ENCODE data around the gene SCUBE3. TPM values are rescaled to one million over a fixed set of nuclear protein-coding genes. Genes with fewer than 3 reads are reported as not detected.
A peak's percentile ranks its signal among the peaks of the same experiment; 100 is the strongest.

Gene SCUBE3
- total and polyA plus RNA-seq, 2 of the 4 experiments (the other 2 are of a cell fraction) = 19.9 to 45.5 TPM

- Histone ChIP-seq H3K56ac (ENCODE audit: extremely low read depth, insufficient read depth, low read length) (peak overlapping the region; percentile 11; the same call in 1 of the 2 replicates), H3K9me1 (ENCODE audit: insufficient read depth, low read length) (peaks cover 27% of the 10 kb centered on the region), H3K27ac (ENCODE audit: insufficient read depth, low read length) (peak overlapping the region; percentile 30), H2AFZ (replicated peaks; ENCODE audit: low read length, poor library complexity) (peak overlapping the region; percentile 74), H3K4me2 (ENCODE audit: low read depth, low read length) (peak overlapping the region; percentile 67; the same call in 1 of the 2 replicates), H2BK120ac (ENCODE audit: low read depth, low read length) (peak overlapping the region; percentile 84), H4K20me1 (ENCODE audit: insufficient read depth, low read length) (no peaks in the 10 kb centered on the region), H3K4ac (ENCODE audit: low read depth, low read length) (peak overlapping the region; percentile 88), H2AK9ac (replicated peaks; ENCODE audit: low read depth, low read length, poor library complexity) (peak overlapping the region; percentile 72), H4K91ac (ENCODE audit: insufficient read depth, low read depth, low read length) (peak overlapping the region; percentile 94), H3K23ac (ENCODE audit: low read depth, low read length) (peak overlapping the region; percentile 77), H3K4me3 (ENCODE audit: insufficient read depth, low read depth, low read length) (no peak overlapping the region), H3K9me3 (ENCODE audit: control insufficient read depth, insufficient read depth, low read length) (no peaks in the 10 kb centered on the region), H3K36me3 (ENCODE audit: control insufficient read depth, insufficient read depth, low read length) (no peaks in the 10 kb centered on the region), H2AK5ac (ENCODE audit: low read depth, low read length) (peak overlapping the region; percentile 92), H3K79me1 (ENCODE audit: low read depth in 1 of 2, low read length in 2 of 2) (0 out of 4 replicates have a peak, but pooled peaks cover 0 to 2% of the 10 kb centered on the region in 2 experiments), H2BK20ac (ENCODE audit: low read depth, low read length) (peak overlapping the region; percentile 78), H3K14ac (replicated peaks; ENCODE audit: low read depth, low read length) (peak overlapping the region; percentile 72), H4K8ac (ENCODE audit: low read depth in 2 of 2, low read length in 2 of 2) (peak overlapping the region; percentile 54 to 88; a peak in 3 of 4 replicates), H4K5ac (ENCODE audit: low read depth, low read length) (peak overlapping the region; percentile 85), H3K18ac (ENCODE audit: low read depth, low read length) (peak overlapping the region; percentile 86), H3K9ac (ENCODE audit: low read depth, low read length) (no peak overlapping the region; the same call in 1 of the 2 replicates), H3K27me3 (ENCODE audit: control insufficient read depth, insufficient read depth, low read length) (no peaks in the 10 kb centered on the region), H2BK5ac (ENCODE audit: low read depth, low read length, poor library complexity, severe bottlenecking) (peak overlapping the region; percentile 71), H2BK15ac (ENCODE audit: low read depth, low read length) (peak overlapping the region; percentile 87; the same call in 2 of the 3 replicates), H3K4me1 (ENCODE audit: control insufficient read depth, insufficient read depth, low read length) (peaks cover 39% of the 10 kb centered on the region)
- dilution Hi-C loops (cut with HindIII; ENCODE audit: low sequenced_read_pairs, unreplicated experiment) = no loop called here
- in situ Hi-C loops (cut with MboI; ENCODE audit: low sequenced_read_pairs) = no loop called here
- CTCF ChIA-PET = no interaction called here
- POLR2A ChIA-PET (ENCODE audit: unreplicated experiment) = no interaction called here
- DNase-seq (peak; percentile 64), ATAC-seq (ENCODE audit: low read depth) (peak; percentile 38; the same call in 1 of the 2 replicates)
- 64% methylated on average over 3 of the region's 5 CpGs; no CpG with 5 or more reads in 1 of the 2 experiments for WGBS, 2 experiments (ENCODE audit: extremely low coverage in 2 of 2, insufficient read length in 1 of 2)
- BruUV-seq (replicated peaks) = no TSS peak
- intact Hi-C loops (cut with micrococcal nuclease) = no loop called here
- TF ChIP-seq RFX5 (IDR thresholded peaks at IDR 0.05; ENCODE audit: low read depth, low read length) (no peak), NFE2L2 (IDR thresholded peaks at IDR 0.05; ENCODE audit: low read depth, low read length) (no peak), POLR2A (IDR thresholded peaks at IDR 0.05; ENCODE audit: low read depth, low read length) (no peak), MAZ (IDR thresholded peaks at IDR 0.05; ENCODE audit: borderline replicate concordance, low read depth, low read length) (no peak), USF2 (IDR thresholded peaks at IDR 0.05; ENCODE audit: low read depth, low read length) (no peak), CTCF (conservative IDR thresholded peaks at IDR 0.05; ENCODE audit: low read depth, low read length) (no peak), SMC3 (IDR thresholded peaks at IDR 0.05; ENCODE audit: low read depth, low read length) (no peak), BHLHE40 (IDR thresholded peaks at IDR 0.05; ENCODE audit: low read depth, low read length) (no peak), CHD1 (IDR thresholded peaks at IDR 0.05; ENCODE audit: low read depth, low read length) (no peak), MAFK (IDR thresholded peaks at IDR 0.05; ENCODE audit: low read depth, low read length) (no peak), RCOR1 (IDR thresholded peaks at IDR 0.05; ENCODE audit: insufficient replicate concordance, low read length) (no peak), FOS (IDR thresholded peaks at IDR 0.05; ENCODE audit: low read depth, low read length) (no peak), CEBPB (IDR thresholded peaks at IDR 0.05; ENCODE audit: low read depth, low read length) (no peak), ELK1 (IDR thresholded peaks at IDR 0.05; ENCODE audit: borderline replicate concordance, low read depth, low read length) (no peak), MXI1 (IDR thresholded peaks at IDR 0.05; ENCODE audit: borderline replicate concordance, low read depth, low read length) (no peak)
Measured at GRCh38 chr6:35181308-35181932, 32.3 kb upstream of the SCUBE3 start.

All from IMR-90 (cell line).